ENCODE results near the gene LZIC. TPM values are rescaled to one million over a fixed set of nuclear protein-coding genes. Genes with fewer than 3 reads are reported as not detected.

The LZIC gene
- total and polyA plus RNA-seq, 2 of the 13 experiments (the other 11 are each of a cell fraction or from before 2014, with no cell fraction given): 25.2 to 71.8 TPM

- TF ChIP-seq ATF6 (CRISPR knock-in tag; conservative IDR thresholded peaks at IDR 0.05) (no peak), ADNP (CRISPR knock-in tag; IDR thresholded peaks at IDR 0.05) (no peak), SSRP1 (CRISPR knock-in tag; IDR thresholded peaks at IDR 0.05) (no peak), ZNF256 (CRISPR knock-in tag; conservative IDR thresholded peaks at IDR 0.05) (peak; percentile 22; the same call in 1 of the 2 replicates), RBM22 (optimal IDR thresholded peaks at IDR 0.05; ENCODE audit: low read length) (no peak), NONO (IDR thresholded peaks at IDR 0.05) (no peak), NONO (CRISPR knock-in tag; conservative IDR thresholded peaks at IDR 0.05) (peak; percentile 76; the same call in 1 of the 2 replicates), JUN (CRISPR knock-in tag; IDR thresholded peaks at IDR 0.05) (peak; percentile 54; the same call in 1 of the 2 replicates), ATF7-NPFF (CRISPR knock-in tag; IDR thresholded peaks at IDR 0.05; ENCODE audit: low read depth) (0 out of 2 replicates have a peak, but pooled peaks have one; percentile 76), ZNF570 (CRISPR knock-in tag; IDR thresholded peaks at IDR 0.05; ENCODE audit: borderline replicate concordance) (no peak), SRSF4 (IDR thresholded peaks at IDR 0.05; ENCODE audit: low read depth, low read length, poor library complexity, severe bottlenecking) (no peak), ZHX1 (CRISPR knock-in tag; IDR thresholded peaks at IDR 0.05; ENCODE audit: low read depth) (no peak), ZBTB34 (CRISPR knock-in tag; IDR thresholded peaks at IDR 0.05) (no peak), CTCF (CRISPR knock-in tag; IDR thresholded peaks at IDR 0.05) (no peak), CREB3 (CRISPR knock-in tag; IDR thresholded peaks at IDR 0.05) (peak; percentile 67; the same call in 1 of the 2 replicates), ZSCAN12 (CRISPR knock-in tag; IDR thresholded peaks at IDR 0.05) (no peak), ZBTB44 (CRISPR knock-in tag; IDR thresholded peaks at IDR 0.05) (peak; percentile 62; the same call in 1 of the 2 replicates), ZNF891 (CRISPR knock-in tag; IDR thresholded peaks at IDR 0.05) (peak; percentile 78; the same call in 1 of the 2 replicates)
These were observed at the start of gene LZIC, which contains the start of gene NMNAT1 (continued) for GRCh38 chr1:9942939-9943788.
